Stimulated activated CD8-positive, alpha-beta memory T cell treated with anti-CD3 and anti-CD28 coated beads, Interleukin-4, amount 100 ng/mL, for 1 hour (primary cell): ENCODE results near the gene RTBDN.
A peak's percentile ranks its signal among the peaks of the same experiment; 100 is the strongest.

Experiments
- DNase-seq, 2 donors: peaks; one replicate each; pipeline ENCODE4 v3.0.0-alpha.2; 2020; ENCODE audit warnings: low read depth in 2 of 2, low spot score in 1 of 2

RTBDN gene

GRCh38 chr19:12834566-12834943 lies at the start of gene RTBDN:
Gene RTBDN (minus strand): TSS chr19:12834579. CDS start chr19:12829979, 4,600 bp downstream.
- no peak for DNase-seq

GRCh38 chr19:12882589-12882988 lies 48.2 kb upstream of the RTBDN start:
- no peak for DNase-seq

GRCh38 chr19:12881172-12881808 lies 46.9 kb upstream of the RTBDN start, which contains the start of gene DNASE2:
Gene DNASE2 (minus strand): TSS chr19:12881449. CDS start chr19:12881375, 74 bp downstream.
- DNase-seq, result peak; percentile 65 to 75

GRCh38 chr19:12880551-12881171 lies 46.3 kb upstream of the RTBDN start:
- no peak for DNase-seq

- no peak for DNase-seq
Observed at GRCh38 chr19:12875086-12875485, 40.7 kb upstream of the RTBDN start.

GRCh38 chr19:12873891-12874745 lies 39.7 kb upstream of the RTBDN start:
- no peak for DNase-seq

- DNase-seq, result no peak
Observed at GRCh38 chr19:12872941-12873890, 38.8 kb upstream of the RTBDN start.

- no peak for DNase-seq
Observed at GRCh38 chr19:12872255-12872654, 37.9 kb upstream of the RTBDN start.

- no peak for DNase-seq
Observed at GRCh38 chr19:12871681-12872080, 37.3 kb upstream of the RTBDN start.

GRCh38 chr19:12868540-12869112 lies 34.2 kb upstream of the RTBDN start:
- DNase-seq, result no peak

- peak in 1 of 2 donors; percentile 51 for DNase-seq
Observed at GRCh38 chr19:12867120-12868099, 33.0 kb upstream of the RTBDN start.

GRCh38 chr19:12866416-12867119 lies 32.2 kb upstream of the RTBDN start:
- no peak for DNase-seq

- no peak for DNase-seq
Observed at GRCh38 chr19:12865746-12866415, 31.5 kb upstream of the RTBDN start.

- DNase-seq, result no peak
Observed at GRCh38 chr19:12864721-12865715, 30.6 kb upstream of the RTBDN start.

GRCh38 chr19:12864143-12864542 lies 29.8 kb upstream of the RTBDN start:
- no peak for DNase-seq

- no peak for DNase-seq
Observed at GRCh38 chr19:12859546-12859945, 25.2 kb upstream of the RTBDN start.
